IPS DF 19.7 (cell line): Measurements from ENCODE around the gene RASA1.

Experiments used
- DNase-seq: peaks from one replicate; pipeline ENCODE4 v3.0.0-alpha.2; 2013; ENCODE audit warnings: low read depth, low spot score

The RASA1 gene

GRCh38 chr5:87403409-87403808 is 135.7 kb downstream of the RASA1 start:
- DNase-seq, result no peak

DNA sequence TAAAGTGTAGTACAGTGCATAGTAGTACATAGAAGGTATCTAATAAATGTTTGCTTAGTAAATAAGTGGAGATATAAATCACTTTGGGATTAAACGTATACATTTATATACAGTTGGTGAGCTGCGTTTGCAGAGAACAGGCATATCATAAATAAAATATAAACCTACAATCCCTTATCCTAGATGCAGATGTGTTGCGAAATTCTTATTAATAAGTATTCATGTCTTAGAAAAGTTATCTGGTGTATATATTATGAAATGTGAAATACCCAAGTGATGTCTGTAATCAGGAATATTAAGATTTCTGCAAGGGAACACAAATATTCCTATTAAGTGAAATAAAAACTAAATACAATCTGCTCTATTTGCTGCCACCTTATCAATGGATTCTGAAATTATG is 136.2 kb downstream of the RASA1 start:
- no peak for DNase-seq

- DNase-seq, result no peak
Measured at GRCh38 chr5:87404359-87404758, 136.7 kb downstream of the RASA1 start.

GRCh38 chr5:87405472-87406155 is 137.9 kb downstream of the RASA1 start:
- DNase-seq, result no peak

GRCh38 chr5:87408204-87408603 is 140.5 kb downstream of the RASA1 start:
- no peak for DNase-seq

DNA sequence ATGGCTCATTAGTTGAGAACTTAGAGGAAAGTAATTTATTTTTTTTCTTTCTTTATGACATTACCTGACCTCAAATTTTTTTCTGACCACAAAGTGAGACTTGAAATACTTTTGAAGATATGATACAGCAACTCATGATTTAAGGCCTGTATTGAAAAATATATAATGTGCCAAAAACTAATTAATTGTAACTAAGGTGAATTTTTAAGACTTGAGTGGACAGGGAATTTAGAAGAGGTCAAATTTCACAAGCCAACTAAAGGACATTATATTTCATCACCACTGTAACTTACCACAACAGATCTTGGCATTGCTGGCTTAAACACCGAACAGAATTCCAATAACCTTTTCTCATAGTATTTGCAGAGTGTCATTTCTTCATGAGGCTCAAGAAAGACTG is 143.2 kb downstream of the RASA1 start:
- no peak for DNase-seq

DNA sequence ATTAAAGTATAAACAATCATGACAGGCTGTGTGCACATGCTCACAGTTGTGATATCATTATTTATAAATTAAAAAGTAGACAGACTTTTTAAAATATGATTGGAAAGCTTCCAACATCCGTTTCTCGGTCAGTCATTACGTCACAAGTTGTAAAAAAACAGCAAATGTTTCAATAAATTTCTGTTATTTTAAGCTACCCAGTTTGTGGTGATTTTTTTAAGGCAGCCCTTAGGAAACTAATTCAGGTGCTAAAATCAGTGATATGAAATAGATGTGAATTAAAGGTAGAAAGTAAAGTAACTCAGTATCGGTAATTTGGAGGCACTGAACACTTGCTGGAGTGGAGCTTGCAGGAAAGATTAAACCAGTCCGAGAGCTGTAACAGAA is 143.9 kb downstream of the RASA1 start:
- DNase-seq, result no peak

DNA sequence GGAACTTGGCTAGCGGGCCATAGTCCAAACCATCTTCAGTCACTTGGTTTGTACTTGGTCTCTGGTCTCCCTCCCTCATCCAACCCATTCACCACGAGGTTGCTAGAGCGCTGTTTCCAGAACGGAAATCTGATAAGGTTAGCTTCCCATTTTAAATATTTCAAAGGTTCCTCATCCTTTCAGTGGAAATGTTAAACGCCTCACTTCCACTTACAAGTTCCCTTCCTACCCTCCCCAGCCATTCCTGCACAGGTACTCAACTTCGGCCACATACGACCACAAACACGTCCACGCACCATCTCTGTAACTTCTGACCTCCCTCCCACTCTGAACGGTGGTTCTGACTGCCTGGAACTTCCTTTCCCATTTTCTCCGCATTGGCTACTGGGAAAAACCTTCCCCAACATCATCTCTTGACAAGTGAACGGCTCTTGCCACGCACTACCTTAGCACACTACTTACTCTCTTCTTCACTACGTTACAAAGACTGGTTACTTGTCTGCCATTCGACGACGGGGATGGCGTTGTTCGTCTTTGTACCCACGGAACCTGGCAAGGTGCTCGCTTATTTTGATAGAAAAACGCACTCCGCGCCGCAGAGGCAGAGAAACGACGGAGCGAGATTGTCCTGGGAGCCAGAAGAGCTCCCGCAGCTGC is 144.4 kb downstream of the RASA1 start:
- DNase-seq, result no peak

DNA sequence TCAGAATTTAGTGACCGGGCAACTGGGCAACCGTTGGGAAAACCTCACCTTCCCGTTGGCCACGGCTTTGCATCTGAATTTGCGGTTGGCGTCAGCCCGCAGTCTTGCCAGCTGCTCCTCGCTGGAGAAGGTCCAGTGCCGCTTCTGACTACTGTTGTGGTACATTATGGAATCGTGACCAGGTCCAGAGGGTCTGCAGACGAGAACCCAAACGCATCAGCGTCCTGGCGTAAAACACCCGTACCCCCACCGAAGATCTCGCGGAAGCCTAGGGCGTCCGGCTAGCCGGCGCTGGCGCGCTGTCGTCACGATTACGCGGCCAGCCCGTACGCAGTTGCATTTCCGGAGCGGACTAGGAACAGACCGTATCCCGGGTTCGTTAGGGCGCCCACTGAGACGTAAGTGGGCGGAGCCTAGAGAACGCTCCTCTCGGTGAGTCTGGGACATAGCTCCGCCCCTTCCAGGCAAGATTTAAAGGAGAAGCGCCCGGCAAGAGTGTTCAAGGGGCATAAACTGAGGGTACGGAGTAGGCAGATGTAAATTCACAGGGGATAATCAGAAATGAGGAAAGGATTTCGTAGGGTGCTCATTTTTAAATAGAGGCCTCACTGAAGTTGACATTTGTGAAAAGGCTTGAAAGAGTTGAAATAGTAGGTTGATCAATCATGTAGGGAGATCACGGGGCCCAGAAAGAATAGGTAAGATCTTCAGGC is 145.1 kb downstream of the RASA1 start, which contains the start of gene CCNH:
Gene CCNH, minus strand, starts transcription at position 301 of the 713 bp plus-strand sequence. Its CDS starts 136 bp downstream, at position 165.
- DNase-seq, result peak; percentile 91

DNA sequence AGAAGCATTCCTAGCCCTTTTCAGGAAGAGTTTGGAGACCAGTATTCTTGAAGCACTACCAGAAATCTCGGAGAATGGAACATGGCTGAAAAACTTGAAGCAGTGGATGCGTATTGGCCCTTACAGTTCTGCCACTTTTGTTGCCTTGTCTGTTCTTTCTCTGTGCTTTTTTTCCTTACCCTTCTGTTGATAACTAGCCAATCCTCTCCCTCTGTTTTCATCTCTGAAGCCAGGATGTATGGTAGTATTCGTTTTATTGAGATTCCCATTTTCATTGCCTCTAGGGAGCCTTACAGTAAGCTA is 145.6 kb downstream of the RASA1 start:
- DNase-seq, result no peak

GRCh38 chr5:87418506-87418905 is 150.8 kb downstream of the RASA1 start:
- DNase-seq, result no peak

DNA sequence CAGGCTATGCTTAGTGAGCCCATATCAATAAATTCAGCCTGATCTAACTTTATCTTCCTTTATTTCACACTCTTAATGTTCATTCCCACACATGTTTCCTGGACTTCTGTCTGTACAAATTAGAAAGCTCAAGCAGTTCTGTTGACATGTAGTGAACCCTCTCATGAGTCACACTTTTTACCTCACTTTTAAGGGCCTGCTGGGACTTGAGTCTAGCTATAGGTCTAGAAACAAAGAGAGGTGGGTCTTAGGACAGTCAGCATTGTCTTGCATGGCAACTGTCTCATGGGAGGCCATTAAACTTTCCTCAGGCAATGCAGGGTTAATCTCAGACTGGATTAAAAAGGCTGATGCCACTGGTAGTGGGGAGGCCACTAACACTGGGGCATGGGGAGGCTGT is 153.6 kb downstream of the RASA1 start:
- no peak for DNase-seq

DNA sequence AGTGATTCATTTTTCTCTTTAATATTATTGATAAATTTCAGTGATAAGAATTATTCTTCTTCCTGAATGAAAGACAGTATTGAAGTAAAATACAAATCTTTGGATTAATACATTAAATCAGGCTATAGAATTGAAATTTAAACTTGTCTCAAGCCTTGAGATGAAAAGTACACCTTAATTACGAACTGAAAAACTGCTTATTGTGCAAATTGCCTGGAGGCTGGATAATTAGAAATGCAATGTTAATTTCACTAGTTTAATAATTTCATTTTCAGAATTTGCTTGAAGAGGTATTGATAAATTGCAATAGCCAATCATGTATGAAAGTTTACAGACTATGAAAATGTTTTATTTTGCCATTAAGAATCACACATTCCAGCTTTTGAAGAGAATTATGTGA is 156.1 kb downstream of the RASA1 start:
- DNase-seq, result no peak

GRCh38 chr5:87430863-87431457 is 163.3 kb downstream of the RASA1 start:
- no peak for DNase-seq

DNA sequence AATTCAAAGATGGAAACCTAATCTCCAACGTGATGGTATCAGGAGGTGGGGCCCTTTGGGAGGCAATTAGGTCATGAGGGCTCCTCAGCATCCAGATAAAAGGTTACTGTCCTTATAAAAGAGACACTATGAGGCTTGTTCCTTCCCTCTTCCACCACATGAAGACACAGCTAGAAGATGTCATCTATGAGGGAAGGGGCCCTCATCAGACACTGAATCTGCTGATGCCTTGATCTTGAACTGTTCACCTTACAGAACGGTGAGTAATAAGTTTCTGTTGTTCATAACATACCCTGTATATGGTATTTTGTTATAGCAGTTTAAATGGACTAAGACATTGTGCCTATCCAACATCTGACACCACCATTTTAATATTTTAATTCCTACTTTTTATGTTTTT is 164.8 kb downstream of the RASA1 start:
- no peak for DNase-seq

DNA sequence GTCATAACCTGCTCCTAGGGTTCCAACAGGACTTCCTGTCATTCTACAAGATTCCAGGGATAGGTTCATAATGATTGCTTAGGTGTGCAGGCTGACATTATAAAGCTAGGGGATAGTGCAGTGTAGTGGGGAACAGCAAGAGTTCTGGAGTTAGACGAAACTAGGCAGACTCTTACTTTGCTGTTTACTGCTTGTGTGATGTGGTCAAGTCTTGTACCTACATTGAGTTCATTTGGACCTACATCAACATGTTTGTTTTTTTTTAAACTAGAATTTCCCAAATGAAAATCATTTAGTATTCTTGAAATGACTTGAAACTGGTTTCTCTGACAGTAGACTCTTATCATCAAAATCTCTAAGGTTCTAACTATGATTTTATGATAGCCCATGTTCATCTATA is 166.3 kb downstream of the RASA1 start:
- DNase-seq, result no peak

- DNase-seq, result no peak
Measured at GRCh38 chr5:87434461-87434860, 166.8 kb downstream of the RASA1 start.

DNA sequence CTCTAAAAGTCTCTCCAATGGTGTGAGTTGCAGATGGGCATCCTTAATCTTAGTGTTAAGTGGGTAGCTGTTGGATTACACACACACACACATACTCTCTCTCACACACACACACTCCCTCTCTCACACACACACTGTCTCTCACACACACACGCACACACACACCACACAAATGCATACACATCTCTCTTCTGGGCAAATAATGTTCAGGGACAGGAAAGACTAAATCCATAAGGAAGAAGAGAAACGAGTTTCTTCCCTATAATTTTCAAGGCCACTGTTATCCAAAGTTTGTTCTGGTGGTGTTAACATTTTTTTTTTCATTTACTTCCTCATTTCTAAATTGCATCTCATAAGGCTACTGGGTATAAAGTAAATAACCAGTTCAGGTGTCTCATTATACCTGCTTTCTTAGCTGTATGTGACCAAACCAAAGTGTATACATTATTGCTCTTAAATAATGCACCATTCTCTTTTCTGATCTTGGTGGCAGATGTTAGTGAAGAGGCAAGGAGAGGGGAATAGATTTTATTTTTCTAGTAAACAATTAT is 167.5 kb downstream of the RASA1 start:
- no peak for DNase-seq

GRCh38 chr5:87437724-87438123 is 170.0 kb downstream of the RASA1 start:
- DNase-seq, result no peak

GRCh38 chr5:87438231-87438630 is 170.5 kb downstream of the RASA1 start:
- DNase-seq, result no peak
